HepG2 (cell line): ENCODE data around the gene CDC40.

Experiments used
- CBX2 ChIP-seq, 2 experiments: fragments of 200-600 bp in 1 of 2; sonication (generic); formaldehyde crosslinking in 1 of 2; IDR thresholded peaks; 2 replicates each; pipeline versions ENCODE4 v1.7.0 to v1.8.1; 2018 to 2022; ENCODE audit warnings: low read depth in 2 of 2, low read length in 1 of 2, mild to moderate bottlenecking in 1 of 2, missing genetic modification reagents in 1 of 2
- CEBPB ChIP-seq: IDR thresholded peaks from 2 replicates; pipeline ENCODE4 v1.6.1; 2011; ENCODE audit warnings: low read depth, low read length, improper control_type of control experiment, borderline replicate concordance
- HOXA9 ChIP-seq: sonication (generic); formaldehyde crosslinking; IDR thresholded peaks from 2 replicates; pipeline ENCODE4 v1.8.1; 2022; ENCODE audit warnings: missing genetic modification reagents, mild to moderate bottlenecking, moderate library complexity, borderline replicate concordance
- JUN ChIP-seq: sonication (generic); formaldehyde crosslinking; IDR thresholded peaks from 2 replicates; pipeline ENCODE4 v1.4.0; 2020; ENCODE audit warnings: mild to moderate bottlenecking, missing genetic modification reagents
- SETDB1 ChIP-seq: sonication (generic); formaldehyde crosslinking; IDR thresholded peaks from 2 replicates; pipeline ENCODE4 v1.5.1; 2020; ENCODE audit warnings: missing genetic modification reagents, mild to moderate bottlenecking, borderline replicate concordance
- SNAPC4 ChIP-seq: sonication (generic); formaldehyde crosslinking; IDR thresholded peaks from 2 replicates; pipeline ENCODE4 v1.4.0; 2020; ENCODE audit warnings: mild to moderate bottlenecking, missing genetic modification reagents
- TBP ChIP-seq: sonication (generic); formaldehyde crosslinking; IDR thresholded peaks from 2 replicates; pipeline ENCODE4 v1.5.0; 2020; ENCODE audit warnings: missing genetic modification reagents
- THRA ChIP-seq: sonication (generic); formaldehyde crosslinking; IDR thresholded peaks from 2 replicates; pipeline ENCODE4 v1.4.0; 2020; ENCODE audit warnings: missing genetic modification reagents, borderline replicate concordance
- ZFP37 ChIP-seq: sonication (generic); formaldehyde crosslinking; IDR thresholded peaks from 2 replicates; pipeline ENCODE4 v1.4.0; 2020; ENCODE audit warnings: missing genetic modification reagents, borderline replicate concordance
- ZNF782 ChIP-seq: sonication (generic); formaldehyde crosslinking; IDR thresholded peaks from 2 replicates; pipeline ENCODE4 v1.4.0; 2020; ENCODE audit warnings: missing genetic modification reagents, mild to moderate bottlenecking, borderline replicate concordance

- no peak for TF ChIP-seq TBP (CRISPR knock-in tag)
- no peak for TF ChIP-seq THRA (CRISPR knock-in tag)
- TF ChIP-seq CBX2 (IDR thresholded peaks at IDR 0.05; ENCODE audit: low read depth, low read length) = no peak
- no peak for TF ChIP-seq CBX2 (CRISPR knock-in tag; IDR thresholded peaks at IDR 0.05; ENCODE audit: low read depth)
- no peak for TF ChIP-seq HOXA9 (CRISPR knock-in tag)
- no peak for TF ChIP-seq CEBPB
- TF ChIP-seq SETDB1 (CRISPR knock-in tag) = no peak
- no peak for TF ChIP-seq ZNF782 (CRISPR knock-in tag)
- no peak for TF ChIP-seq ZFP37 (CRISPR knock-in tag)
- no peak for TF ChIP-seq JUN (CRISPR knock-in tag)
- no peak for TF ChIP-seq SNAPC4
Measured at GRCh38 chr6:110183292-110183885, 3.2 kb downstream of the CDC40 start.
